Ovary (tissue), 3 donors: ENCODE measurements around the gene PDIA2.

Source experiments
- EP300 ChIP-seq: sonication (generic); formaldehyde crosslinking; IDR thresholded peaks from one replicate; pipeline ENCODE4 v1.6.1; 2017; ENCODE audit warnings: antibody characterized with exemption
- POLR2A ChIP-seq: fragments of 450-650 bp; IDR thresholded peaks from one replicate; pipeline ENCODE4 v1.6.1; 2017; ENCODE audit warnings: antibody characterized with exemption, mild to moderate bottlenecking, moderate library complexity
- TF ChIP-seq, protein P1 (sequence below), 3 donors: fragments of 450-650 bp in 2 of 3; fragments of 200-600 bp in 1 of 3; IDR thresholded peaks; one replicate each; pipeline versions ENCODE4 v1.5.1 to v1.8.0; 2016 to 2022; ENCODE audit warnings: antibody characterized with exemption in 3 of 3, mild to moderate bottlenecking in 1 of 3
- donor health status: DM: no; HTN: no; CAD: no.

DNA sequence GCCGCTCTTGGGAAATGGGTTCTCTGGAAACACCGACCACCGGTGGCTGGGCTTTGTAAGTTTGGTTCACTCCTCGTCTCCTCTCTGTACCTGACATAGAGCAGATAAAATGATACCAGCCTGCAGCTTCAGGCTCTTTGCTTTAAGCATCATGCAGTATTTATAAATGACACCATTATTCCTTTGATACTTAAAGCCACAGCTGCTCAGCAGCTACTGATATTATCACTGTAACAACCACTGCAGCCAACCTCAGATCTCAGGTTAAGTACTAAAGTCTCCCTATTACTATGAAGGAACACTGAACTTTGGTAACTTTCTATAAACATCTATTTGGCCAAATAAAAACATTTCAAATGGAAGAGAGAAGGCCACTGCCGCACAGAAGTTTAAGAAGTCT, 34.6 kb downstream of the PDIA2 start:
- no peak for TF ChIP-seq POLR2A
- TF ChIP-seq, protein P1, sequence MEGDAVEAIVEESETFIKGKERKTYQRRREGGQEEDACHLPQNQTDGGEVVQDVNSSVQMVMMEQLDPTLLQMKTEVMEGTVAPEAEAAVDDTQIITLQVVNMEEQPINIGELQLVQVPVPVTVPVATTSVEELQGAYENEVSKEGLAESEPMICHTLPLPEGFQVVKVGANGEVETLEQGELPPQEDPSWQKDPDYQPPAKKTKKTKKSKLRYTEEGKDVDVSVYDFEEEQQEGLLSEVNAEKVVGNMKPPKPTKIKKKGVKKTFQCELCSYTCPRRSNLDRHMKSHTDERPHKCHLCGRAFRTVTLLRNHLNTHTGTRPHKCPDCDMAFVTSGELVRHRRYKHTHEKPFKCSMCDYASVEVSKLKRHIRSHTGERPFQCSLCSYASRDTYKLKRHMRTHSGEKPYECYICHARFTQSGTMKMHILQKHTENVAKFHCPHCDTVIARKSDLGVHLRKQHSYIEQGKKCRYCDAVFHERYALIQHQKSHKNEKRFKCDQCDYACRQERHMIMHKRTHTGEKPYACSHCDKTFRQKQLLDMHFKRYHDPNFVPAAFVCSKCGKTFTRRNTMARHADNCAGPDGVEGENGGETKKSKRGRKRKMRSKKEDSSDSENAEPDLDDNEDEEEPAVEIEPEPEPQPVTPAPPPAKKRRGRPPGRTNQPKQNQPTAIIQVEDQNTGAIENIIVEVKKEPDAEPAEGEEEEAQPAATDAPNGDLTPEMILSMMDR (IDR thresholded peaks at IDR 0.05): no peak
- no peak for TF ChIP-seq EP300
